ENCODE data around the gene DNAJC5. TPM values are rescaled to one million over a fixed set of nuclear protein-coding genes. Genes with fewer than 3 reads are reported as not detected.

Gene DNAJC5
- total RNA-seq, 2 donors from 2014 or later = 46.8 to 53.4 TPM

Other genes with a start within 250 kb of the DNAJC5 start
- 10 to 100 TPM; 15.1 to 24.7 TPM for gene STMN3, start 241.7 kb upstream of the DNAJC5 start, total RNA-seq
- gene RTEL1, start 236.8 kb upstream of the DNAJC5 start, total RNA-seq = 10 to 100 TPM; 41.8 to 51.8 TPM
- not detected for gene TNFRSF6B, start 198.5 kb upstream of the DNAJC5 start, total RNA-seq
- 10 to 100 TPM; 43.8 to 55.8 TPM for gene ARFRP1, start 187.2 kb upstream of the DNAJC5 start, total RNA-seq
- gene ZGPAT, start 187.1 kb upstream of the DNAJC5 start, total RNA-seq = 10 to 100 TPM; 18.3 to 24.7 TPM
- 10 to 100 TPM in 1 of 2 donors, 1 to 10 TPM in 1; 9.8 to 24.8 TPM for gene LIME1, start 158.5 kb upstream of the DNAJC5 start, total RNA-seq
- gene SLC2A4RG, start 155.3 kb upstream of the DNAJC5 start, total RNA-seq = 10 to 100 TPM; 30.5 to 35.1 TPM
- gene ZBTB46, start 63.9 kb upstream of the DNAJC5 start, total RNA-seq = 1 to 10 TPM in 1 of 2 donors, under 1 TPM in 1; 0.54 to 6.2 TPM
- under 1 TPM in 1 of 2 donors, not detected in 1; 0.19 TPM for gene ABHD16B, start 33.6 kb upstream of the DNAJC5 start, total RNA-seq
- 10 to 100 TPM; 54.8 to 92.9 TPM for gene TPD52L2, start 29.9 kb upstream of the DNAJC5 start, total RNA-seq
- 10 to 100 TPM; 27.5 to 36.2 TPM for gene UCKL1, start 61.3 kb downstream of the DNAJC5 start, total RNA-seq
- 10 to 100 TPM; 13.9 to 21.3 TPM for gene ZNF512B, start 74.8 kb downstream of the DNAJC5 start, total RNA-seq
- 10 to 100 TPM; 21.4 to 32.7 TPM for gene SAMD10, start 84.5 kb downstream of the DNAJC5 start, total RNA-seq
- 10 to 100 TPM; 88.5 to 97.4 TPM for gene PRPF6, start 86.0 kb downstream of the DNAJC5 start, total RNA-seq
- 10 to 100 TPM; 12.8 to 21.5 TPM for gene C20orf204, start 141.1 kb downstream of the DNAJC5 start, total RNA-seq
- under 1 TPM; 0.13 to 0.22 TPM for gene SOX18, start 154.5 kb downstream of the DNAJC5 start, total RNA-seq
- 10 to 100 TPM; 52.0 to 79.9 TPM for gene TCEA2, start 168.1 kb downstream of the DNAJC5 start, total RNA-seq
- 10 to 100 TPM; 38.6 to 49.4 TPM for gene RGS19, start 184.4 kb downstream of the DNAJC5 start, total RNA-seq
- under 1 TPM; 0.48 to 0.56 TPM for gene OPRL1, start 185.0 kb downstream of the DNAJC5 start, total RNA-seq
- gene LKAAEAR1, start 189.3 kb downstream of the DNAJC5 start, total RNA-seq = under 1 TPM in 1 of 2 donors, not detected in 1; 0.71 TPM
- not detected for gene NPBWR2, start 212.4 kb downstream of the DNAJC5 start, total RNA-seq